Endothelial cell of umbilical vein (primary cell): Measurements from ENCODE around the gene KIF3A. TPM values are rescaled to one million over a fixed set of nuclear protein-coding genes. Genes with fewer than 3 reads are reported as not detected.

Experiments
- BruUV-seq: library from RNA; stranded (reverse); fragments of 400-500 nt; replicated peaks from 2 replicates; lab custom pipeline; 2021; lab: Mats Ljungman, UMichigan
- CTCF ChIA-PET: fragments of 300-600, 350-600 bp; sonication (Branson Sonifier 250); formaldehyde crosslinking; loops from one replicate; lab custom pipeline; 2021; ENCODE audit warnings: antibody characterized with exemption, inconsistent platforms; lab: Charles Lee
- POLR2A ChIA-PET: fragments of 300-600, 350-600 bp; sonication (Branson Sonifier 250); formaldehyde crosslinking; loops from one replicate; lab custom pipeline; 2021; ENCODE audit warnings: antibody characterized with exemption, inconsistent platforms; lab: Charles Lee
- DNase-seq: peaks from one replicate; pipeline ENCODE4 v3.0.0-alpha.2; 2011; ENCODE audit warnings: low read depth, low spot score
- FAIRE-seq: peaks from 2 replicates; lab custom pipeline; 2011; peaks lifted over from hg19 to GRCh38; lab: Jason Lieb, UNC
- H2AFZ ChIP-seq: 2 replicates; pipeline ENCODE4 v1.6.0; 2012; ENCODE audit warnings: low read depth, low read length, control low read depth, inconsistent platforms
- H3K27ac ChIP-seq: 2 replicates; pipeline ENCODE4 v1.5.1; 2011; ENCODE audit warnings: low read depth, mild to moderate bottlenecking, control low read depth, low read length, moderate library complexity; ENCODE audit not compliant: insufficient read depth
- H3K27me3 ChIP-seq, 2 experiments: 2 replicates each; pipeline versions ENCODE4 v1.6.0 to v1.6.1; 2011; ENCODE audit warnings: low read length in 2 of 2, mixed read lengths in 1 of 2; ENCODE audit not compliant: control insufficient read depth in 2 of 2, insufficient read depth in 2 of 2
- H3K36me3 ChIP-seq, 2 experiments: 2 replicates in 1 of 2; 3 replicates in 1 of 2; pipeline ENCODE4 v1.5.1; 2011; ENCODE audit warnings: low read length in 2 of 2, mild to moderate bottlenecking in 1 of 2, moderate library complexity in 1 of 2; ENCODE audit not compliant: control insufficient read depth in 2 of 2, insufficient read depth in 2 of 2; ENCODE audit errors: extremely low read depth in 1 of 2
- H3K4me1 ChIP-seq: 3 replicates; pipeline ENCODE4 v1.5.1; 2011; ENCODE audit warnings: mild to moderate bottlenecking, low read length; ENCODE audit not compliant: control insufficient read depth, insufficient read depth; ENCODE audit errors: extremely low read depth
- H3K4me2 ChIP-seq: 2 replicates; pipeline ENCODE4 v1.6.1; 2011; ENCODE audit warnings: low read length, control low read depth, mixed read lengths; ENCODE audit not compliant: insufficient read depth
- H3K4me3 ChIP-seq, 3 experiments: fragments of 200-600 bp in 1 of 3; sonication (generic), shearing (Covaris generic) in 1 of 3; replicated peaks in 1 of 3; 2 replicates each; pipeline ENCODE4 v1.5.1; 2011 to 2016; ENCODE audit warnings: control low read depth in 3 of 3, low read length in 3 of 3, mild to moderate bottlenecking in 2 of 3, inconsistent platforms in 1 of 3, low read depth in 1 of 3, moderate library complexity in 1 of 3; ENCODE audit not compliant: insufficient read depth in 1 of 3
- H3K79me2 ChIP-seq: 2 replicates; pipeline ENCODE4 v1.6.0; 2012; ENCODE audit warnings: low read length, inconsistent platforms; ENCODE audit not compliant: control insufficient read depth, insufficient read depth
- H3K9ac ChIP-seq: replicated peaks from 2 replicates; pipeline ENCODE3; 2011; ENCODE audit warnings: low read length, control low read depth; ENCODE audit not compliant: insufficient read depth; ENCODE audit errors: extremely low read depth
- H3K9me1 ChIP-seq: replicated peaks from 3 replicates; pipeline ENCODE4 v1.6.0; 2011; ENCODE audit warnings: mild to moderate bottlenecking, low read length; ENCODE audit not compliant: control insufficient read depth, insufficient read depth; ENCODE audit errors: extremely low read depth
- H3K9me3 ChIP-seq: replicated peaks from 2 replicates; pipeline ENCODE4 v1.5.1; 2012; ENCODE audit warnings: low read length, inconsistent platforms; ENCODE audit not compliant: control insufficient read depth, insufficient read depth
- H4K20me1 ChIP-seq: replicated peaks from 2 replicates; pipeline ENCODE3; 2011; ENCODE audit warnings: mild to moderate bottlenecking, low read length; ENCODE audit not compliant: control insufficient read depth, insufficient read depth; ENCODE audit errors: extremely low read depth
- FOS ChIP-seq: IDR thresholded peaks from 2 replicates; pipeline ENCODE4 v1.6.1; 2011; ENCODE audit warnings: mild to moderate bottlenecking, low read length, moderate library complexity, borderline replicate concordance; ENCODE audit not compliant: insufficient read depth
- GATA2 ChIP-seq: IDR thresholded peaks from 2 replicates; pipeline ENCODE4 v1.7.0; 2011; ENCODE audit warnings: low read depth, mild to moderate bottlenecking, moderate library complexity, mixed read lengths, low read length; ENCODE audit not compliant: insufficient read length, insufficient read depth
- JUN ChIP-seq: IDR thresholded peaks from 2 replicates; pipeline ENCODE4 v1.6.1; 2011; ENCODE audit warnings: borderline replicate concordance, low read depth; ENCODE audit not compliant: insufficient read length, insufficient read depth
- MYC ChIP-seq: IDR thresholded peaks from one replicate; pipeline ENCODE4 v1.6.1; 2011; ENCODE audit warnings: mild to moderate bottlenecking, low read depth, low read length
- dilution Hi-C: fragments of 300-500 bp; cut with MboI; formaldehyde crosslinking; loops from one replicate; pipeline ENCODE4 v1.15.0; 2019; ENCODE audit warnings: low sequenced_read_pairs; ENCODE audit not compliant: extremely low pct_ligation_motif_present
- intact Hi-C: fragments of 100-400 bp; cut with micrococcal nuclease; formaldehyde crosslinking; loops from one replicate; pipeline ENCODE4 v1.10.0; 2022
- polyA plus RNA-seq, 4 experiments: library from polyadenylated mRNA; depleted of rRNA in 3 of 4; stranded (reverse) in 3 of 4; unstranded in 1 of 4; fragments of >200 nt; gene quantifications; 2 replicates each; pipeline versions ENCODE4 v1.2.1 to v1.2.3, GENCODE V29; 2011 to 2012; ENCODE audit warnings: missing spikeins in 1 of 4
- total RNA-seq: library from RNA; stranded (reverse); gene quantifications from 2 replicates; pipeline ENCODE4 v1.2.3, GENCODE V29; 2021
- TF ChIP-seq, protein P1 (sequence below): IDR thresholded peaks from 2 replicates; pipeline ENCODE4 v1.6.1; 2011; ENCODE audit not compliant: insufficient read depth, insufficient read length

Gene KIF3A
- total and polyA plus RNA-seq, 2 donors (not counting 3 experiments of a cell fraction or from before 2014, with no cell fraction given): 3.3 to 11.2 TPM

GRCh38 chr5:132778856-132779255 is 41.5 kb upstream of the KIF3A start:
- CTCF ChIA-PET: interaction anchor here (0.9 kb wide), 1 partner anchor 24 kb away, joined by 3 read pairs; no protein-coding TSS in a partner anchor
- dilution Hi-C loops: no loop called here
- no peaks in the 10 kb centered on the region for H3K9me1 ChIP-seq
- H3K4me1 ChIP-seq: peaks cover 28% of the 10 kb centered on the region
- H3K9ac ChIP-seq: no peak overlapping the region
- no peaks in the 10 kb centered on the region for H3K27me3 ChIP-seq
- no peak overlapping the region for H3K27ac ChIP-seq
- POLR2A ChIA-PET: no interaction called here
- no peak for TF ChIP-seq FOS
- no peak for TF ChIP-seq JUN
- intact Hi-C loops: no loop called here
- H3K4me3 ChIP-seq: no peak overlapping the region
- no peaks in the 10 kb centered on the region for H4K20me1 ChIP-seq
- BruUV-seq: no TSS peak
- H3K36me3 ChIP-seq: no peaks in the 10 kb centered on the region
- no peak overlapping the region for H3K4me2 ChIP-seq
- FAIRE-seq: no peak
- DNase-seq: no peak
- peaks cover 24% of the 10 kb centered on the region for H3K79me2 ChIP-seq
- H3K9me3 ChIP-seq: no peaks in the 10 kb centered on the region
- H2AFZ ChIP-seq: no peak overlapping the region

DNA sequence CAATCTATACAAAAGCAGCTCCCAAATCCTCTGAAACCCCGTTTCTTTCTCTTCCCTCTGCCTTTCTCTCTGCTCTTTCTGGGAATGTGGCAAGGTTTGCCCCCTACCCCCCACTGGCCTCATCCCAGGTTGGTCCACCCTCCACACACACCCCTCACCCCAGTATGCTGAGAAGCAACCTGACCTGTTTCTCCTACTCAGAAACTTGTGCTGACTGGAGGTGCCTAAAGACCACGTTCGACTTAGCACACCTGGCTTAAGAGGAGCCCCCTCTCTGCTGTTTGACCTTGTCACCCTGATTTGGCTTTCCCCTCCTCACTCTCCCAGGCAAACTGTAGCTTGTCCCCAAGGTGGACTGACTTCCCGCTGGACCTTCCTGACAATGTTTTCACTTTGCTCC is 40.8 kb upstream of the KIF3A start:
- Histone ChIP-seq H3K9ac (no peak overlapping the region), H2AFZ (peak overlapping the region; percentile 57), H3K4me1 (peaks cover 28% of the 10 kb centered on the region), H3K79me2 (peaks cover 26% of the 10 kb centered on the region), H3K27ac (no peak overlapping the region), H3K4me3 (peak overlapping the region in 1 of 3 experiments; percentile 62), H3K36me3 (no peaks in the 10 kb centered on the region), H4K20me1 (no peaks in the 10 kb centered on the region), H3K27me3 (no peaks in the 10 kb centered on the region), H3K4me2 (peak overlapping the region; percentile 68), H3K9me3 (no peaks in the 10 kb centered on the region), H3K9me1 (no peaks in the 10 kb centered on the region)
- BruUV-seq: no TSS peak
- dilution Hi-C loops (no loop called here), intact Hi-C loops (no loop called here)
- ChIA-PET POLR2A (no interaction called here), CTCF (interaction anchor here (1.1 to 3.0 kb wide), 2 partner anchors 23 to 42 kb away, joined by 5 to 17 read pairs; no protein-coding TSS in a partner anchor)
- no peak for DNase-seq
- no peak for FAIRE-seq
- TF ChIP-seq GATA2: no peak
- TF ChIP-seq, protein P1, sequence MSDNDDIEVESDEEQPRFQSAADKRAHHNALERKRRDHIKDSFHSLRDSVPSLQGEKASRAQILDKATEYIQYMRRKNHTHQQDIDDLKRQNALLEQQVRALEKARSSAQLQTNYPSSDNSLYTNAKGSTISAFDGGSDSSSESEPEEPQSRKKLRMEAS: no peak
- no peak for TF ChIP-seq FOS
- TF ChIP-seq MYC: no peak
